Stomach (tissue), 4 donors: ENCODE data around the gene TM9SF4.

Experiments used
- EP300 ChIP-seq: sonication (generic); formaldehyde crosslinking; IDR thresholded peaks from one replicate; pipeline ENCODE4 v1.6.1; 2017; ENCODE audit warnings: antibody characterized with exemption
- POLR2A ChIP-seq, 4 donors: fragments of 450-650 bp; IDR thresholded peaks; one replicate each; pipeline ENCODE4 v1.6.1; 2016; ENCODE audit warnings: antibody characterized with exemption in 4 of 4, control low read depth in 2 of 4, mild to moderate bottlenecking in 1 of 4, moderate library complexity in 1 of 4
- POLR2AphosphoS5 ChIP-seq, 3 donors: sonication (generic); formaldehyde crosslinking; IDR thresholded peaks; one replicate each; pipeline ENCODE4 v1.6.1; 2016; ENCODE audit warnings: antibody characterized with exemption in 3 of 3

DNA sequence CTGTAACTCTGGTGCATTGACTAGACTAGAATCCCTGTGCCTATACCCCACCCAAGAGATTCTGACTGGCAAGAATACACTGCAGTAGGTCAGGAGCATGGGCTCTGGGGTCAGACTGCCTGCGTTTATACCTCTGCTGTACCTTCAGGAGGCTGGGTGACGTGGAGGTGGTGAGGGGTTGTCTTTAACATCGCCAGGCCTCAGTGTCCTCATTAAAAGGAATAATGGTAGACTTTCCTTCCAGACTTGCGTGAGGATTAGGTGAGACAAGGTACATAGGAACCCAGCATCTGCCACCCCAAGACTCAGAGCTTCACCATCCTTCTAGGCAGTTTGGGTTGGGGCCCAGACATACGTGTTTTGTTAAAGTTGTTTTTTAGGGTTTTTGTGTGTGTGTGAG lies 44.3 kb downstream of the TM9SF4 start:
- TF ChIP-seq POLR2AphosphoS5 (IDR thresholded peaks at IDR 0.05) (no peak), EP300 (no peak), POLR2A (IDR thresholded peaks at IDR 0.05) (no peak)
